ENCODE data around the gene MSH4.
A peak's percentile ranks its signal among the peaks of the same experiment; 100 is the strongest.
"Not testable (repeated sequence)": the region's sequence is repeated elsewhere in the genome, so short reads cannot be mapped to it uniquely, and the experiment has no call there.

Gene MSH4

GRCh38 chr1:75797273-75797588 is 549 bp downstream of the MSH4 start:
- no peak for DNase-seq (ENCODE audit: low read depth)

GRCh38 chr1:75797606-75798216 is 1.0 kb downstream of the MSH4 start:
- DNase-seq (ENCODE audit: low read depth), result no peak

- not testable (repeated sequence) for DNase-seq (ENCODE audit: low read depth)
Observed at GRCh38 chr1:75801480-75801879, 4.8 kb downstream of the MSH4 start.

GRCh38 chr1:75808921-75809320 is 12.2 kb downstream of the MSH4 start:
- DNase-seq (ENCODE audit: low read depth), result no peak

- DNase-seq (ENCODE audit: low read depth), result not testable (repeated sequence)
Observed at GRCh38 chr1:75810113-75810512, 13.4 kb downstream of the MSH4 start.

GRCh38 chr1:75811211-75811981 is 14.7 kb downstream of the MSH4 start:
- no peak for DNase-seq (ENCODE audit: low read depth)

GRCh38 chr1:75812065-75812464 is 15.4 kb downstream of the MSH4 start:
- DNase-seq (ENCODE audit: low read depth), result no peak

- not testable (repeated sequence) for DNase-seq (ENCODE audit: low read depth)
Observed at GRCh38 chr1:75823596-75823995, 26.9 kb downstream of the MSH4 start.

GRCh38 chr1:75836528-75837100 is 39.9 kb downstream of the MSH4 start:
- DNase-seq (ENCODE audit: low read depth), result no peak

- DNase-seq (ENCODE audit: low read depth), result no peak
Observed at GRCh38 chr1:75838079-75838478, 41.4 kb downstream of the MSH4 start.

- no peak for DNase-seq (ENCODE audit: low read depth)
Observed at GRCh38 chr1:75841421-75841820, 44.7 kb downstream of the MSH4 start.

GRCh38 chr1:75845576-75845975 is 48.9 kb downstream of the MSH4 start:
- no peak for DNase-seq (ENCODE audit: low read depth)

- peak; percentile 4 for DNase-seq (ENCODE audit: low read depth)
Observed at GRCh38 chr1:75855010-75855409, 58.3 kb downstream of the MSH4 start.

GRCh38 chr1:75855734-75856133 is 59.1 kb downstream of the MSH4 start:
- DNase-seq (ENCODE audit: low read depth), result no peak

- DNase-seq (ENCODE audit: low read depth), result no peak
Observed at GRCh38 chr1:75861831-75862230, 65.1 kb downstream of the MSH4 start.

- no peak for DNase-seq (ENCODE audit: low read depth)
Observed at GRCh38 chr1:75870951-75871350, 74.3 kb downstream of the MSH4 start.

GRCh38 chr1:75879985-75880384 is 83.3 kb downstream of the MSH4 start:
- DNase-seq (ENCODE audit: low read depth), result no peak

- DNase-seq (ENCODE audit: low read depth), result no peak
Observed at GRCh38 chr1:75884437-75884836, 87.8 kb downstream of the MSH4 start.

- no peak for DNase-seq (ENCODE audit: low read depth)
Observed at GRCh38 chr1:75901371-75901770, 104.7 kb downstream of the MSH4 start.

- DNase-seq (ENCODE audit: low read depth), result peak; percentile 25
Observed at GRCh38 chr1:75908717-75909152, 112.1 kb downstream of the MSH4 start.

- no peak for DNase-seq (ENCODE audit: low read depth)
Observed at GRCh38 chr1:75916834-75917233, 120.2 kb downstream of the MSH4 start.

- no peak for DNase-seq (ENCODE audit: low read depth)
Observed at GRCh38 chr1:75922698-75923097, 126.0 kb downstream of the MSH4 start.

- DNase-seq (ENCODE audit: low read depth), result no peak
Observed at GRCh38 chr1:75932304-75932703, 135.6 kb downstream of the MSH4 start, which contains the start of gene ASB17. Gene ASB17 (minus strand): TSS chr1:75932404. CDS start chr1:75932291, 113 bp downstream.

Measured in stromal cell of bone marrow (primary cell).